Measurements from ENCODE around the gene UBE2B. TPM values are rescaled to one million over a fixed set of nuclear protein-coding genes. Genes with fewer than 3 reads are reported as not detected.
"Not testable (repeated sequence)": the region's sequence is repeated elsewhere in the genome, so short reads cannot be mapped to it uniquely, and the experiment has no call there.

Gene UBE2B
- polyA plus RNA-seq, 4 donors, result 63.1 to 143 (median 99.6) TPM

DNA sequence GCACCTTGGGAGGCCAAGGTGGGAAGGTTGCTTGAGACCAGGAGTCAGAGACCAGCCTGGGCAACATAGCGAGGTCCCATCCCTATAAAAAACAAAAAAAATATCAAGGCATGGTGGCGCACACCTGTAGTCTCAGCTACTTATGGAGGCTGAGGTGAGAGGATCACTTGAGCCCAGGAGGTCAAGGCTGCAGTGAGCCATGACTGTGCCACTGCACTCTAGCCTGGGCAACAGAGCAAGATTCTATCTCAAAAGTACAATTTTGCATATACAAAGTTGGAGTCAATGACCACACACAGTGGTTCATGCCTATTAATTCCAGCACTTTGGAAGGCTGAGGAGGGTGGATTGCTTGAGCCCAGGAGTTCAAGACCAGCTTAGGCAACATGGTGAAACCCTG, 10.8 kb downstream of the UBE2B start:
- H3K27me3 ChIP-seq (ENCODE audit: control insufficient read depth in 3 of 3, insufficient read depth in 3 of 3, low read length in 3 of 3); H3K4me1 ChIP-seq (ENCODE audit: control insufficient read depth in 3 of 3, insufficient read depth in 2 of 3, low read depth in 1 of 3, low read length in 2 of 3); FAIRE-seq; H3K9me3 ChIP-seq (ENCODE audit: control insufficient read depth in 2 of 2, insufficient read depth in 1 of 2, low read depth in 1 of 2, low read length in 1 of 2); H3K27ac ChIP-seq (ENCODE audit: low read depth in 1 of 3, low read length in 2 of 3); H3K4me3 ChIP-seq (ENCODE audit: low read depth in 1 of 3, low read length in 3 of 3); DNase-seq: not testable (repeated sequence)
- WGBS, 3 donors, result 98 to 100% (median 100%) methylated on average over 2 of the region's 2 CpGs
- peaks cover 6 to 60% (median 6%) of the 10 kb centered on the region in 3 donors for H3K36me3 ChIP-seq (ENCODE audit: control insufficient read depth in 3 of 3, insufficient read depth in 2 of 3, low read depth in 1 of 3, low read length in 3 of 3)

DNA sequence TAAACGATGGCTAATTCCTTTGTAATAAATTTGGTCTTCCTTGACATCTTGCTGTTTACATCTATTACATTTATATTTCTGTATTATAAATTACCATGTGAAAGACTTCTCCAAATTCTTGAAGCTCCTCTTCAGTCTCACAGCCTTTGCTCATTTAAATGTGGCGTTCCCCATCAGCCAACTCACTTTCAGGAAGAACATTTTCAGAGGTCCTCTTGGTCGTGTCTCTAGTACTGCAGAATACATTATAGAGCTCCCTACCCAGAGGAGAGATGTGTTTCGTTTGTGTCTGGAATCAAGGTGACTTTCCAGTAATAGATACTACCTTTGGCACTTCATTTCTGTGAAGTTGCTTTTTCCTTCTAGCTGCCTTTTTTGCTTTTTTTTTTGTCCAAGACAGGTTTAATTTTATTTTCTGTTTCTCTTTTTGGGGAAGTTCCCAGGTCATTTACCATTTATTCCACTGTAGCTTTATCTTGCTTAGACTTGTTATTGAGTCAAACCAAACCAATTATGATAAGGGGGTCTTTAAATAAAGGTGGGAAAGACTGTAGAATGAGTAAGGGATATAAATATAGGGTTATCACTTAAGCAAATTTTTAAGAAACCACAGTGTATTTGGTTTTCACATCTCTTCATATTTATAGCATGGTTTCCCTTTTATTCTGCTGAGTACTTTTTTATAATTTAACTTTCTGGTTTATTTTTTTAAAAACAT, 12.8 kb downstream of the UBE2B start:
- H3K36me3 ChIP-seq (ENCODE audit: control insufficient read depth in 3 of 3, insufficient read depth in 2 of 3, low read depth in 1 of 3, low read length in 3 of 3), result peaks cover 10 to 60% (median 11%) of the 10 kb centered on the region in 3 donors
- 70 to 77% (median 76%) methylated on average over 4 of the region's 4 CpGs for WGBS, 3 donors
- no peaks in the 10 kb centered on the region for H3K9me3 ChIP-seq (ENCODE audit: control insufficient read depth in 2 of 2, insufficient read depth in 1 of 2, low read depth in 1 of 2, low read length in 1 of 2)
- DNase-seq, result no peak
- no peaks in the 10 kb centered on the region for H3K4me1 ChIP-seq (ENCODE audit: control insufficient read depth in 3 of 3, insufficient read depth in 2 of 3, low read depth in 1 of 3, low read length in 2 of 3)
- no peaks in the 10 kb centered on the region for H3K27me3 ChIP-seq (ENCODE audit: control insufficient read depth in 3 of 3, insufficient read depth in 3 of 3, low read length in 3 of 3)
- H3K4me3 ChIP-seq (ENCODE audit: low read depth in 1 of 3, low read length in 3 of 3), result no peak overlapping the region
- no peak overlapping the region for H3K27ac ChIP-seq (ENCODE audit: low read depth in 1 of 3, low read length in 2 of 3)
- FAIRE-seq, result no peak

DNA sequence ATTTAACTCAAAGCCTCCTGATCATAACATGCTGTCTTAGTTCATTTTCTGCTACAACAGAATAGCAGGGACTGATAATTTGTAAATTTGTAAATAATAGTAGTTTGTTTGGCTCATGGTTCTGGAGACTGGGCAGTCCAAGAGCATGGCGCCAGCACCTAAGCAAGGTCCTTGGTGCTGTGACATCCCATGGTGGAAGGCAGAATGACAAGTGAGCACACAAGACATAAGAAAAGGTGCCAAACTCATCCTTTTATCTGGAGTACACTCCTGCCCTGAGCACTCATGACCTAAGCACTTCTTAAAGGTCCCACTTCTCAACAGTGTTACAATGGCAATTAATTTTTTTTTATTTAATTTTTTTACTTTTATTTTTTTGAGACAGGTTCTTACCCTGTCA, 16.1 kb downstream of the UBE2B start:
- no peak overlapping the region for H3K27ac ChIP-seq (ENCODE audit: low read depth in 1 of 3, low read length in 2 of 3)
- no peak for FAIRE-seq
- WGBS, 3 donors, result 96 to 100% (median 98%) methylated on average over 1 of the region's 1 CpG

GRCh38 chr5:134392301-134392700, 20.9 kb downstream of the UBE2B start:
- Histone ChIP-seq H3K27ac (ENCODE audit: low read depth in 1 of 3, low read length in 2 of 3) (no peak overlapping the region), H3K4me3 (ENCODE audit: low read depth in 1 of 3, low read length in 3 of 3) (no peak overlapping the region), H3K4me1 (ENCODE audit: control insufficient read depth in 3 of 3, insufficient read depth in 2 of 3, low read depth in 1 of 3, low read length in 2 of 3) (peaks cover 0 to 11% (median 0%) of the 10 kb centered on the region in 3 donors), H3K9me3 (ENCODE audit: control insufficient read depth in 2 of 2, insufficient read depth in 1 of 2, low read depth in 1 of 2, low read length in 1 of 2) (no peaks in the 10 kb centered on the region), H3K36me3 (ENCODE audit: control insufficient read depth in 3 of 3, insufficient read depth in 2 of 3, low read depth in 1 of 3, low read length in 3 of 3) (peaks cover 5 to 44% (median 12%) of the 10 kb centered on the region in 3 donors), H3K27me3 (ENCODE audit: control insufficient read depth in 3 of 3, insufficient read depth in 3 of 3, low read length in 3 of 3) (no peaks in the 10 kb centered on the region)
- FAIRE-seq (no peak), DNase-seq (no peak)
- WGBS, 3 donors, result 64 to 88% (median 82%) methylated on average over 2 of the region's 2 CpGs

More for the DNA sequence above, 16.1 kb downstream of the UBE2B start:
- no peaks in the 10 kb centered on the region for H3K9me3 ChIP-seq (ENCODE audit: control insufficient read depth in 2 of 2, insufficient read depth in 1 of 2, low read depth in 1 of 2, low read length in 1 of 2)
- H3K4me3 ChIP-seq (ENCODE audit: low read depth in 1 of 3, low read length in 3 of 3), result no peak overlapping the region
- no peaks in the 10 kb centered on the region for H3K27me3 ChIP-seq (ENCODE audit: control insufficient read depth in 3 of 3, insufficient read depth in 3 of 3, low read length in 3 of 3)
- DNase-seq, result no peak
- H3K36me3 ChIP-seq (ENCODE audit: control insufficient read depth in 3 of 3, insufficient read depth in 2 of 3, low read depth in 1 of 3, low read length in 3 of 3), result peaks cover 9 to 49% (median 14%) of the 10 kb centered on the region in 3 donors
- no peaks in the 10 kb centered on the region for H3K4me1 ChIP-seq (ENCODE audit: control insufficient read depth in 3 of 3, insufficient read depth in 2 of 3, low read depth in 1 of 3, low read length in 2 of 3)

DNA sequence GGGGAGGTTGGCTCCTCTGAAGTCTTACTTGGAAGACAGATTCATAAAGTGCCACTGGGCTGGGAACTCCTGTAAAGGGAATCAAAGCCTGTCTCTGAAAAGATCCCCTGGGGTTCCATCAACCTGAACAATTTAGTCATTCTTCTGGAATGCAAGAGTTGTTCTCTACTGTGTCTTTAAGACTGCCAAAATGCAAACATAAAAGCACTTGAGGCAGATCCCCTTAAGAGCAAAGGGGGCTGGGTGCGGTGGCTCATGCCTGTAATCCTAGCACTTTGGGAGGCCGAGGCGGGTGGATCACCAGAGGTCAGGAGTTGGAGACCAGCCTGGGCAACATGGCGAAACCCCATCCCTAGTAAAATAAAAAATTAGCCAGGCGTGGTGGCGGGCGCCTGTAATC, 23.6 kb downstream of the UBE2B start:
- H3K27me3 ChIP-seq (ENCODE audit: control insufficient read depth in 3 of 3, insufficient read depth in 3 of 3, low read length in 3 of 3), result no peaks in the 10 kb centered on the region
- H3K36me3 ChIP-seq (ENCODE audit: control insufficient read depth in 3 of 3, insufficient read depth in 2 of 3, low read depth in 1 of 3, low read length in 3 of 3), result peaks cover 0 to 39% (median 5%) of the 10 kb centered on the region in 3 donors
- 91 to 99% (median 98%) methylated on average over 7 of the region's 7 CpGs for WGBS, 3 donors
- no peak for DNase-seq
- peaks cover 0 to 11% (median 0%) of the 10 kb centered on the region in 3 donors for H3K4me1 ChIP-seq (ENCODE audit: control insufficient read depth in 3 of 3, insufficient read depth in 2 of 3, low read depth in 1 of 3, low read length in 2 of 3)
- FAIRE-seq, result no peak
- H3K9me3 ChIP-seq (ENCODE audit: control insufficient read depth in 2 of 2, insufficient read depth in 1 of 2, low read depth in 1 of 2, low read length in 1 of 2), result no peaks in the 10 kb centered on the region
- no peak overlapping the region for H3K4me3 ChIP-seq (ENCODE audit: low read depth in 1 of 3, low read length in 3 of 3)
- no peak overlapping the region for H3K27ac ChIP-seq (ENCODE audit: low read depth in 1 of 3, low read length in 2 of 3)

GRCh38 chr5:134396274-134396673, 24.9 kb downstream of the UBE2B start:
- FAIRE-seq (no peak), DNase-seq (peak; percentile 74 to 77)
- Histone ChIP-seq H3K27me3 (ENCODE audit: control insufficient read depth in 3 of 3, insufficient read depth in 3 of 3, low read length in 3 of 3) (no peaks in the 10 kb centered on the region), H3K4me1 (ENCODE audit: control insufficient read depth in 3 of 3, insufficient read depth in 2 of 3, low read depth in 1 of 3, low read length in 2 of 3) (peaks cover 0 to 11% (median 0%) of the 10 kb centered on the region in 3 donors), H3K27ac (ENCODE audit: low read depth in 1 of 3, low read length in 2 of 3) (peak overlapping the region in 1 of 3 donors; percentile 63), H3K36me3 (ENCODE audit: control insufficient read depth in 3 of 3, insufficient read depth in 2 of 3, low read depth in 1 of 3, low read length in 3 of 3) (peaks cover 0 to 40% (median 5%) of the 10 kb centered on the region in 3 donors), H3K9me3 (ENCODE audit: control insufficient read depth in 2 of 2, insufficient read depth in 1 of 2, low read depth in 1 of 2, low read length in 1 of 2) (no peaks in the 10 kb centered on the region), H3K4me3 (ENCODE audit: low read depth in 1 of 3, low read length in 3 of 3) (no peak overlapping the region)
- 54 to 78% (median 73%) methylated on average over 4 of the region's 4 CpGs for WGBS, 3 donors

- H3K4me3 ChIP-seq (ENCODE audit: low read depth in 1 of 3, low read length in 3 of 3), result no peak overlapping the region
- H3K4me1 ChIP-seq (ENCODE audit: control insufficient read depth in 3 of 3, insufficient read depth in 2 of 3, low read depth in 1 of 3, low read length in 2 of 3), result peaks cover 0 to 11% (median 0%) of the 10 kb centered on the region in 3 donors
- no peaks in the 10 kb centered on the region for H3K27me3 ChIP-seq (ENCODE audit: control insufficient read depth in 3 of 3, insufficient read depth in 3 of 3, low read length in 3 of 3)
- no peaks in the 10 kb centered on the region for H3K9me3 ChIP-seq (ENCODE audit: control insufficient read depth in 2 of 2, insufficient read depth in 1 of 2, low read depth in 1 of 2, low read length in 1 of 2)
- WGBS, 3 donors, result 85 to 95% (median 90%) methylated on average over 2 of the region's 2 CpGs
- peaks cover 0 to 41% (median 0%) of the 10 kb centered on the region in 3 donors for H3K36me3 ChIP-seq (ENCODE audit: control insufficient read depth in 3 of 3, insufficient read depth in 2 of 3, low read depth in 1 of 3, low read length in 3 of 3)
- no peak for DNase-seq
- H3K27ac ChIP-seq (ENCODE audit: low read depth in 1 of 3, low read length in 2 of 3), result no peak overlapping the region
- FAIRE-seq, result no peak
These were observed 25.8 kb downstream of the UBE2B start for GRCh38 chr5:134397196-134397595.

DNA sequence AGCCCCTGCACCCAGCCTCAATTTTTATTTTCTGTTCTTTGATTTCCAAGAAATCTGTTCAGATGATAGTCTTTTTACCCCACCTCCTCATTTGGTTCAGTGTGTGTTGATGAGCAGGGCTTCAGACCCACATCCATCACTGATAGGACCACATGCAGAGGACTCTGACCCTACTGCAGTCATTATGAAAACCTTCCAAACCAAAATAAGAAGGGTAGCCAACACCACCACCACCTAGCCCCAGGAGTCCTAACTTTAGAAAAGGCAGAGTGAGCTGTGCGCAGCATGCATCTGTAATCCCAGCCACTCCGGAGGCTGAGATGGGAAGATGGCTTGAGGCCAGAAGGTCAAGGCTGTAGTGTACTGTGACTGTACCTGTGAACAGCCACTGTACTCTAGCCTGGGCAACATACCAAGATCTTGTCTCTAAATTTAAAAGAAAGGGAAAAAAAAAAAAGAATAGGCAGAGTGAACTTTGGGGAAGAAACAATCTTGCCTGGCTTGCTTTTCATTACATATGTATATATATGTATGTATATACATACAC, 27.3 kb downstream of the UBE2B start:
- no peak overlapping the region for H3K4me3 ChIP-seq (ENCODE audit: low read depth in 1 of 3, low read length in 3 of 3)
- H3K27ac ChIP-seq (ENCODE audit: low read depth in 1 of 3, low read length in 2 of 3), result no peak overlapping the region
- DNase-seq, result no peak
- no peaks in the 10 kb centered on the region for H3K9me3 ChIP-seq (ENCODE audit: control insufficient read depth in 2 of 2, insufficient read depth in 1 of 2, low read depth in 1 of 2, low read length in 1 of 2)
- WGBS, 3 donors, result 74 to 98% (median 76%) methylated on average over 2 of the region's 2 CpGs
- no peaks in the 10 kb centered on the region for H3K27me3 ChIP-seq (ENCODE audit: control insufficient read depth in 3 of 3, insufficient read depth in 3 of 3, low read length in 3 of 3)
- peaks cover 0 to 11% (median 0%) of the 10 kb centered on the region in 3 donors for H3K4me1 ChIP-seq (ENCODE audit: control insufficient read depth in 3 of 3, insufficient read depth in 2 of 3, low read depth in 1 of 3, low read length in 2 of 3)
- H3K36me3 ChIP-seq (ENCODE audit: control insufficient read depth in 3 of 3, insufficient read depth in 2 of 3, low read depth in 1 of 3, low read length in 3 of 3), result peaks cover 0 to 35% (median 0%) of the 10 kb centered on the region in 3 donors
- FAIRE-seq, result no peak
